ENCODE results near the gene CTSE. TPM values are rescaled to one million over a fixed set of nuclear protein-coding genes. Genes with fewer than 3 reads are reported as not detected.

The CTSE gene
- total RNA-seq, 1 donor: not detected

GRCh38 chr1:206021008-206021625 lies 2.6 kb downstream of the CTSE start:
- DNase-seq (ENCODE audit: low read depth): no peak
- TF ChIP-seq CTCF (IDR thresholded peaks at IDR 0.05; ENCODE audit: insufficient read depth, low read depth, low read length): no peak
- no peak overlapping the region for H3K4me3 ChIP-seq (ENCODE audit: low read depth, low read length)

GRCh38 chr1:206020393-206021007 lies 3.2 kb downstream of the CTSE start:
- no peak for TF ChIP-seq CTCF (IDR thresholded peaks at IDR 0.05; ENCODE audit: insufficient read depth, low read depth, low read length)
- DNase-seq (ENCODE audit: low read depth): no peak

GRCh38 chr1:206015071-206015470 lies 8.6 kb downstream of the CTSE start:
- no peak for TF ChIP-seq CTCF (IDR thresholded peaks at IDR 0.05; ENCODE audit: insufficient read depth, low read depth, low read length)
- H3K4me3 ChIP-seq (ENCODE audit: low read depth, low read length): no peak overlapping the region
- no peak for DNase-seq (ENCODE audit: low read depth)

More at GRCh38 chr1:206020393-206021007, 3.2 kb downstream of the CTSE start:
- no peak overlapping the region for H3K4me3 ChIP-seq (ENCODE audit: low read depth, low read length)

- no peak for TF ChIP-seq CTCF (IDR thresholded peaks at IDR 0.05; ENCODE audit: insufficient read depth, low read depth, low read length)
- no peak for DNase-seq (ENCODE audit: low read depth)
- no peak overlapping the region for H3K4me3 ChIP-seq (ENCODE audit: low read depth, low read length)
Measured at GRCh38 chr1:206014601-206015000, 9.1 kb downstream of the CTSE start.

- H3K4me3 ChIP-seq (ENCODE audit: low read depth, low read length): no peak overlapping the region
- DNase-seq (ENCODE audit: low read depth): no peak
- no peak for TF ChIP-seq CTCF (IDR thresholded peaks at IDR 0.05; ENCODE audit: insufficient read depth, low read depth, low read length)
Measured at GRCh38 chr1:206013026-206013795, 10.5 kb downstream of the CTSE start.

GRCh38 chr1:206012086-206012859 lies 11.4 kb downstream of the CTSE start:
- DNase-seq (ENCODE audit: low read depth): no peak
- no peak for TF ChIP-seq CTCF (IDR thresholded peaks at IDR 0.05; ENCODE audit: insufficient read depth, low read depth, low read length)
- no peak overlapping the region for H3K4me3 ChIP-seq (ENCODE audit: low read depth, low read length)

All from fibroblast of villous mesenchyme (primary cell).